GM12864 (cell line): Measurements from ENCODE around the gene DERA.

Experiments used
- DNase-seq: peaks from one replicate; pipeline ENCODE4 v3.0.0-alpha.2; 2011; ENCODE audit warnings: low read depth
- H3K4me3 ChIP-seq: 2 replicates; pipeline ENCODE4 v1.5.1; 2011; ENCODE audit warnings: mild to moderate bottlenecking, low read depth, low read length, control low read depth
- CTCF ChIP-seq: IDR thresholded peaks from 2 replicates; pipeline ENCODE4 v1.5.1; 2011; ENCODE audit warnings: low read depth, mild to moderate bottlenecking, moderate library complexity, low read length, control low read depth, inconsistent platforms; ENCODE audit errors: missing control alignments

Gene DERA

GRCh38 chr12:16074894-16075293, 163.8 kb downstream of the DERA start:
- DNase-seq: no peak
- no peak overlapping the region for H3K4me3 ChIP-seq
- no peak for TF ChIP-seq CTCF

GRCh38 chr12:16075887-16076286, 164.8 kb downstream of the DERA start:
- no peak overlapping the region for H3K4me3 ChIP-seq
- no peak for DNase-seq
- TF ChIP-seq CTCF: no peak

GRCh38 chr12:16076557-16076956, 165.4 kb downstream of the DERA start:
- no peak for DNase-seq
- no peak overlapping the region for H3K4me3 ChIP-seq
- TF ChIP-seq CTCF: peak; percentile 54

- DNase-seq: no peak
- no peak overlapping the region for H3K4me3 ChIP-seq
- TF ChIP-seq CTCF: no peak
Observed at GRCh38 chr12:16076970-16077522, 165.9 kb downstream of the DERA start.

GRCh38 chr12:16086462-16086861, 175.3 kb downstream of the DERA start:
- H3K4me3 ChIP-seq: no peak overlapping the region
- TF ChIP-seq CTCF: no peak
- no peak for DNase-seq

GRCh38 chr12:16086942-16087341, 175.8 kb downstream of the DERA start:
- no peak for TF ChIP-seq CTCF
- DNase-seq: no peak
- H3K4me3 ChIP-seq: no peak overlapping the region
